GM19043 (cell line): ENCODE measurements around the gene IQGAP2.
"Not testable (repeated sequence)": the region's sequence is repeated elsewhere in the genome, so short reads cannot be mapped to it uniquely, and the experiment has no call there.

Source experiments
- ATAC-seq: cut with Tn5 transposase; IDR thresholded peaks from one replicate; pipeline ENCODE4 v1.9.1; 2021; ENCODE audit warnings: low read depth; ENCODE audit not compliant: unreplicated experiment

The IQGAP2 gene

GRCh38 chr5:76497986-76498717 lies 95.1 kb downstream of the IQGAP2 start:
- no peak for ATAC-seq

DNA sequence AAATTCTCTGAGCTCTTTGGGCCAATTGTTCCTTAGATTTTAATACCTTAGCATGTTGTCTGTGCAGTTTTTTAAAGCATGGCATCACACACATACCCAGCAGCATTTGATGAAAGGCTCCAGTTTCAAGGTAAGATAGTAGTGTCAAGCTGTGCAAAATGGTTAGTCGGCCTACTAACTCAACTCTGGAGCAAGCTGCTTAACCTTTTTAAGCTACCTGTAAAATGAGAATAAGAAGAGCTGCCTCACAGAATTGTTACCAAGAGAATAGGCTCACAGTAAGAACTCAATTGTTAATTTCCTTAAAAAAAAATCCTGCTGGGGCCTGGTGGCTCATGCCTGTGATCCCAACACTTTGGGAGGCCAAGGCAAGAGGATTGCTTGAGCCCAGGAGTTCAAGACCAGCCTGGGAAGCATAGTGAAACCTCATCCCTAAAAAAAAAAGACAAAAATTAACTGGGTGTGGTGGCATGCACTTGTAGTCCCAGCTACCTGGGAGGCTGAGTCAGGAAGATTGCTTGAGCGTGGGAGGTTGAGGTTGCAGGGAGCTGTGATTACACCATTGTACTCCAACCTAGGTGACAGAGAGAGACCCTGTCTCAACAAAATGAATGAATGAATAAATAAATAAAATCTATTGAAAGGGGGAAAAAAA lies 96.5 kb downstream of the IQGAP2 start:
- no peak for ATAC-seq

DNA sequence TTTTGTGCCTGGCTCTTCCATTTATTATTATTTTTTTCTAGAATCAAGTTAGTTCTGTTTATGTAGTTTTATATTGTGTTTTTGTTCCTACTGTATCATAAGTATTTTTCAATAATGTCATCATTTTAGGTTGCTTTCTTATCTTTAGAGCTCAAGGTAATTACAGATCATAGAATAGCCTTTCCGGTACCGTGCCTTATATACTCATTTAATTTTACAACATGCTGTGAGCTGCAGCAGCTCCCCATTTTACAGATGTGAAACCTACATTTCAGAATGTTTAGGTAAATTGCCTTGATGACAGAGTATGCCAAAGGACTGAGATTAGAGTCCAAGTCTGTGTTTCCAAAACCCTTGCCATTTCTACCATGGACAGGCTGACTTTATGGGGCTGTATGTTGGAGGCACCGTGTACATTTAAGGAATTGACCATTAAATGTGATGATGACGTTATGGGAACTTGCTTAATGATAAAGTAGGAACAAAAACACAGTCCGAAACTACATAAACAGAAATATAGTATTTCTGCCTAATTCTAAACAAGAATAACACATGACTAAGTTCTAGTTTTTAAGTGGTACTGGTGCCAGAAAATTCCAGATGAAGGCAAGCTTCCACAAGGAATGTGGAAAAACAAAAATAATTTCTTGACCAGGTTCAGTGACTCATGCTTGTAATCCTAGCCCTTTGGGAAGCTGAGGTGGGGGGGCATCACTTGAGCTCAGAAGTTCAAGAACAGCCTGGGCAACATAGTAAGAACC lies 97.7 kb downstream of the IQGAP2 start:
- no peak for ATAC-seq

DNA sequence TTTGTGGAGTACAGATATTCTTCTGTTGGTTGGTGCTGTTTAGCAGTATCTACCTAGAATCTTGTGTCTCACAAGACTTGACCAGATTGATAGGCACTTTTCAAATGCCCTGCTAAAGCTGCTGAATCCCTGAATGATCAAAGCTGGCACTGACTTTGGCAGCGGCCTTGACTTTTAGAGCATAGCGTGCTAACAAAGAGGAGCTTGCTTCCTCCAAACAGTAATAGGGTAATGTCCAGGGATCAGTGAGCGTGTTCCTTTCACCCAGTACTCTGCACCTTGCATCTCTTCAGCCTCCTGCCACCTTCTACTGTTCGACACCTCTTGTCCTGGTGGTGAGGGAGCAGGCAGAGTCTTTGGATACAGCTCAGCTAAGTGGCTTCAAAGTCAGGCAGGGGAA lies 100.8 kb downstream of the IQGAP2 start:
- ATAC-seq: no peak

GRCh38 chr5:76504901-76505564 lies 101.9 kb downstream of the IQGAP2 start:
- no peak for ATAC-seq

GRCh38 chr5:76513476-76513875 lies 110.4 kb downstream of the IQGAP2 start:
- no peak for ATAC-seq

DNA sequence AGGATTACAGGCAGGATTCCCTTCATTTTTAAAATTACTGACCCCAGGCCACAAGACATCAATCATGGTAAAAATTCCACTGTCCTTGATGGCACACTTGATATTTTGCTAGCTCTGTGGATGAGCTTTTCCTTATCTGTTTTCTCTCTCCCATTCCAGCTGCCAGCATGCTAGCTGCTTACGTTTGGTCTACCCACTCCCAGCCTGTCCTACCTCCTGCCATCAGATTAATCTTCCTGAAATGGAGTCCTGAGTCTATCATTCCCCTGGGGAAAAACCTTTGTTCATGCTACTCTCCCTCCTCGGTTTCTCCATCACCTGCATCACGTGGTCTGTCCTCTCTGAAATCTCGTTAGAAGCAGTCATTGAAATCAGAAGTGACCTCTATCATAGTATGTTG lies 111.2 kb downstream of the IQGAP2 start:
- ATAC-seq: no peak

GRCh38 chr5:76514713-76515112 lies 111.6 kb downstream of the IQGAP2 start:
- no peak for ATAC-seq

- no peak for ATAC-seq
These were observed 114.2 kb downstream of the IQGAP2 start for GRCh38 chr5:76517334-76517733.

- ATAC-seq: not testable (repeated sequence)
These were observed 115.2 kb downstream of the IQGAP2 start for GRCh38 chr5:76518246-76518645.

- peak; percentile 70 for ATAC-seq
These were observed 118.2 kb downstream of the IQGAP2 start for GRCh38 chr5:76521240-76521758.

- no peak for ATAC-seq
These were observed 119.2 kb downstream of the IQGAP2 start for GRCh38 chr5:76522103-76522935.

GRCh38 chr5:76524101-76524835 lies 121.2 kb downstream of the IQGAP2 start:
- ATAC-seq: no peak

DNA sequence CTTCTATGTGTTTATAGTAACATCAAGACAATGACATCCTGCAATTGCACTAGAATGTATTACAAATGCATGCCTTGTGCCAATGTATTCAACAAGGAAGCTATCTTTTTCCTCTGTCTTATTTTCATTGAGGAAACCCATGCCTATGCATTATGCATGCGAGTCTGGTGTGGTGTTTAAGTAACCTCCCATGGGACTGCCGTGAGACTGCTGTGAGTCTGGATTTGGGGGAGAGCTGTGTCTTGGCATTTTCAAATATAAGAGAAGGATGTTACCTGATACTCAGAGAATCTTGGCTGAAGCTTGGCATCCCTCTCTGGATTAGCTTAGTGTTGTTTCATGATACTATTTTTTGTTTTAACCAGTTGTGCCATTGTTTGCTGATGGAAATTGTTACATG lies 121.8 kb downstream of the IQGAP2 start:
- ATAC-seq: no peak

DNA sequence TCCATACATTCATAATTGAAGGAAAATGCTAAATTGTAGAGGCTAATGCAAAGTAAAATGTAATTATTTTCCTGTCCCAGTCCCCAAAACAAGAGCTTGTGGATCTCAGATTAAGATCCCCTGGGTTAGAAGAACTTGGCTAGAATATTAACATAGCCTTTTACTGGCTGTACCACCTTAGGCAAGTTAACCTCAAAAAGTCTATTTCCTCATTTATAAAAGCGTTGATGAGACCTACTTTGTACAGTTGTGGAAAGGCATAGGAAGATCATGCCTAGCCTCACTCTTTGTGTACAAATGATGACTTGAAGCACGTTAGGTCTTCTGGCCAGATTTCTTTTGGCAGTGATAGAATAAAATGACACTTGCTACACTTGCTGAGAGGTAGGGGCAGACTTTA lies 122.9 kb downstream of the IQGAP2 start:
- no peak for ATAC-seq

- no peak for ATAC-seq
These were observed 124.0 kb downstream of the IQGAP2 start for GRCh38 chr5:76526950-76527583.

DNA sequence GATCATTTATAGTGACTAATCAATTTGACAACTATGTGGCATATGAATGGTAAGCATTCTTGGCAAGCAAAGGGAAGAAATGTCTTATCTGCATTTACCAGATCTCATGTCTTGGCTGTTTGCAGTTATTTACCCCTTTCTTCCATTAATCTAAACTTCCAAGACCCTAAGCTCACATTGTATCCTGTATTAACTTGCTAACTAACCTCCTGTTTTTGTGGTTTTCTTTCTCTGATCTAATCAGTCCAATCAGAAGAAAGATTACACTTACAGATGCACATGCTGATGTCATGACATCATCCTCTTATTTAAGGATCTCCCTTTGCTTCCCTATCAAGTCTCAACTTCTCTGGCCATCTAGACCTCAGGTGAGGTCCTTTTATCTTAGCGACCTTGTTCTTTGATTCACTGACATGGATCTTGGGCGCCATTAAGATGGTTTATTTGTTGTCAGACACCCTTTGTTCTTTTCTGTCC lies 124.6 kb downstream of the IQGAP2 start:
- no peak for ATAC-seq

- no peak for ATAC-seq
These were observed 125.7 kb downstream of the IQGAP2 start for GRCh38 chr5:76528547-76529331.
